WTC11 (cell line): ENCODE data around the gene TMEM79. TPM values are rescaled to one million over a fixed set of nuclear protein-coding genes. Genes with fewer than 3 reads are reported as not detected.

ENCODE experiments used
- ATF2 ChIP-seq: sonication (generic); formaldehyde crosslinking; IDR thresholded peaks from 2 replicates; pipeline ENCODE4 v1.8.1; 2022; ENCODE audit warnings: low read depth, missing genetic modification reagents, borderline replicate concordance
- FOXJ3 ChIP-seq: sonication (generic); formaldehyde crosslinking; IDR thresholded peaks from 2 replicates; pipeline ENCODE4 v1.9.0; 2021; ENCODE audit warnings: missing genetic modification reagents, mild to moderate bottlenecking, borderline replicate concordance
- FOXP1 ChIP-seq: sonication (generic); formaldehyde crosslinking; IDR thresholded peaks from 2 replicates; pipeline ENCODE4 v1.8.0; 2022; ENCODE audit warnings: missing genetic modification reagents, mild to moderate bottlenecking, moderate library complexity, borderline replicate concordance
- GABPB1 ChIP-seq: sonication (generic); formaldehyde crosslinking; IDR thresholded peaks from 2 replicates; pipeline ENCODE4 v1.8.1; 2023; ENCODE audit warnings: mild to moderate bottlenecking, missing genetic modification reagents
- HMGA2 ChIP-seq: fragments of 250-450 bp; sonication (Bioruptor Pico); IDR thresholded peaks from 2 replicates; pipeline ENCODE4 v1.4.0; 2021; ENCODE audit warnings: mild to moderate bottlenecking, moderate library complexity
- MXD4 ChIP-seq: fragments of 250-450 bp; sonication (Bioruptor Pico); IDR thresholded peaks from 2 replicates; pipeline ENCODE4 v1.8.0; 2021; ENCODE audit warnings: mild to moderate bottlenecking, moderate library complexity, borderline replicate concordance
- MYBL2 ChIP-seq: sonication (generic); formaldehyde crosslinking; IDR thresholded peaks from 2 replicates; pipeline ENCODE4 v1.8.1; 2023; ENCODE audit warnings: mild to moderate bottlenecking, moderate library complexity, missing genetic modification reagents
- NFYB ChIP-seq: sonication (generic); formaldehyde crosslinking; conservative IDR thresholded peaks from 2 replicates; pipeline ENCODE4 v1.8.0; 2022; ENCODE audit warnings: low read depth, missing genetic modification reagents
- NR2C2 ChIP-seq: sonication (generic); formaldehyde crosslinking; IDR thresholded peaks from 2 replicates; pipeline ENCODE4 v1.8.0; 2022; ENCODE audit warnings: mild to moderate bottlenecking, missing genetic modification reagents
- OVOL2 ChIP-seq: fragments of 250-450 bp; sonication (Bioruptor Pico); IDR thresholded peaks from 2 replicates; pipeline ENCODE4 v1.9.0; 2021; ENCODE audit warnings: mild to moderate bottlenecking, borderline replicate concordance
- PRDM15 ChIP-seq: sonication (generic); formaldehyde crosslinking; IDR thresholded peaks from 2 replicates; pipeline ENCODE4 v1.8.0; 2022; ENCODE audit warnings: missing genetic modification reagents
- RORB ChIP-seq: fragments of 250-450 bp; sonication (Bioruptor Pico); IDR thresholded peaks from 2 replicates; pipeline ENCODE4 v1.9.0; 2021; ENCODE audit warnings: mild to moderate bottlenecking
- SMAD3 ChIP-seq: sonication (generic); formaldehyde crosslinking; IDR thresholded peaks from 2 replicates; pipeline ENCODE4 v1.8.0; 2022; ENCODE audit warnings: missing genetic modification reagents, mild to moderate bottlenecking, borderline replicate concordance
- SOX15 ChIP-seq: fragments of 250-450 bp; sonication (Bioruptor Pico); IDR thresholded peaks from 2 replicates; pipeline ENCODE4 v1.9.0; 2021; ENCODE audit warnings: mild to moderate bottlenecking
- TEAD1 ChIP-seq: sonication (generic); formaldehyde crosslinking; IDR thresholded peaks from 2 replicates; pipeline ENCODE4 v1.8.0; 2022; ENCODE audit warnings: mild to moderate bottlenecking, missing genetic modification reagents
- ZBTB21 ChIP-seq: sonication (generic); formaldehyde crosslinking; IDR thresholded peaks from 2 replicates; pipeline ENCODE4 v1.8.1; 2023; ENCODE audit warnings: mild to moderate bottlenecking, missing genetic modification reagents, borderline replicate concordance
- ZNF121 ChIP-seq: sonication (generic); formaldehyde crosslinking; IDR thresholded peaks from 2 replicates; pipeline ENCODE4 v1.8.0; 2023; ENCODE audit warnings: missing genetic modification reagents
- ZNF317 ChIP-seq: sonication (generic); formaldehyde crosslinking; IDR thresholded peaks from 2 replicates; pipeline ENCODE4 v1.8.1; 2023; ENCODE audit warnings: low read depth, mild to moderate bottlenecking, moderate library complexity, missing genetic modification reagents, borderline replicate concordance
- ZNF671 ChIP-seq: fragments of 250-450 bp; sonication (Bioruptor Pico); IDR thresholded peaks from 2 replicates; pipeline ENCODE4 v1.8.0; 2021; ENCODE audit warnings: mild to moderate bottlenecking
- total RNA-seq: library from RNA; stranded (reverse); gene quantifications from 3 replicates; pipeline ENCODE4 v1.2.3, GENCODE V29; 2021
- TF ChIP-seq, protein P1 (sequence below): sonication (generic); formaldehyde crosslinking; IDR thresholded peaks from 2 replicates; pipeline ENCODE4 v1.8.0; 2023; ENCODE audit warnings: mild to moderate bottlenecking, missing genetic modification reagents
- TF ChIP-seq, protein P2 (sequence below): fragments of 250-450 bp; sonication (Bioruptor Pico); IDR thresholded peaks from 2 replicates; pipeline ENCODE4 v1.8.0; 2021; ENCODE audit warnings: mild to moderate bottlenecking
- TF ChIP-seq, protein P3 (sequence below): sonication (generic); formaldehyde crosslinking; IDR thresholded peaks from 2 replicates; pipeline ENCODE4 v1.8.1; 2023; ENCODE audit warnings: mild to moderate bottlenecking, missing genetic modification reagents, moderate library complexity
- TF ChIP-seq, protein P4 (sequence below): sonication (generic); formaldehyde crosslinking; IDR thresholded peaks from 2 replicates; pipeline ENCODE4 v1.8.1; 2022; ENCODE audit warnings: mild to moderate bottlenecking, missing genetic modification reagents, moderate library complexity, borderline replicate concordance
- TF ChIP-seq, protein P5 (sequence below): fragments of 200-600 bp; IDR thresholded peaks from 2 replicates; pipeline ENCODE4 v1.8.0; 2022; ENCODE audit warnings: antibody characterized with exemption

The TMEM79 gene
- total RNA-seq, 1 experiment from 2014 or later = 2.2 TPM

DNA sequence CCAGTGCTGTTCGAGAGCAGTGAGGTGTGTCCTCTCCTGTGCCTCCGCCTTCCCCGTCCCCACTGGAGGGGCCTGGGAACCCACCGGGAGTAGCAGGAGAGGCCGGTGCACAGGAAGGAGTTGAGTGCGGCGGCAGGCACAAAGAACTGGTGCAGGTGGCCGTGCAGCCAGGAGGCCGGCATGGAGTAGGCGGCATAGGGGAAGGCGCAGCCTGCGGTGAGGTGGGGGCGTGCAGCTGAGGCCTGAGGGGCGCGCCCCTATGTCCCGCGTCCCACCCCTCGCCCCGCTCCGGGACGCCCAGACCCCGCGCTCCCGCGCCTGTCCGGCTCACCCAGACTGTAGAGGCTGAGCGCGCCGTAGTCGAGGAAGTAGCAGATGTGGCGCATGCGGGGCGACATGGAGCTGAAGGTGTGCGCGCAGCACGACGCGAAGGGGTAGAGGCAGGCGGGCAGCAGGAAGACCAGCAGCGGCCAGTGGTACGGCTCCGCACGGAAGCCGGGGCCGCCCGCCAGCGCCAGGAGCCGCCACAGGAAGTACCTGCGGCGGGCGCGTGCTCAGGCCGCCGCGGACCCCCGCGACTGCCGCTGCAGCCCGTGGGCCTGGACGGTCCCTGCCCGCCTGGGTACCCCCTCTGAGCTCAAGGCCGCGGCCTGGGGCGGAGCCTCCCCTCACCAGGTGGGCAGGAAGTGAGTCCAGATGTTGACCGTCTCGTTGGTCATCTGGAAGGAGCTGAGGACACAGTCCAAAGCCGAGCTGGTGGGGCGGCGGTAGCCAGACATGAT is 38.5 kb upstream of the TMEM79 start (continued):
- TF ChIP-seq PRDM15 (CRISPR knock-in tag) (peak; percentile 56), MYBL2 (CRISPR knock-in tag) (peak; percentile 90), NR2C2 (CRISPR knock-in tag) (no peak), FOXP1 (no peak), ZBTB21 (CRISPR knock-in tag) (peak; percentile 41; the same call in 1 of the 2 replicates), ATF2 (CRISPR knock-in tag) (no peak), ZNF317 (CRISPR knock-in tag) (no peak), SMAD3 (no peak), ZNF121 (CRISPR knock-in tag) (no peak), RORB (CRISPR knock-in tag) (no peak), HMGA2 (CRISPR knock-in tag) (no peak), GABPB1 (no peak), MXD4 (CRISPR knock-in tag) (no peak), ZNF671 (CRISPR knock-in tag) (no peak; the same call in 1 of the 2 replicates), NFYB (CRISPR knock-in tag) (0 out of 2 replicates have a peak, but pooled peaks have one; percentile 8), SOX15 (CRISPR knock-in tag) (no peak), FOXJ3 (no peak), OVOL2 (CRISPR knock-in tag) (no peak), TEAD1 (0 out of 2 replicates have a peak, but pooled peaks have one; percentile 77)
- TF ChIP-seq, protein P1, sequence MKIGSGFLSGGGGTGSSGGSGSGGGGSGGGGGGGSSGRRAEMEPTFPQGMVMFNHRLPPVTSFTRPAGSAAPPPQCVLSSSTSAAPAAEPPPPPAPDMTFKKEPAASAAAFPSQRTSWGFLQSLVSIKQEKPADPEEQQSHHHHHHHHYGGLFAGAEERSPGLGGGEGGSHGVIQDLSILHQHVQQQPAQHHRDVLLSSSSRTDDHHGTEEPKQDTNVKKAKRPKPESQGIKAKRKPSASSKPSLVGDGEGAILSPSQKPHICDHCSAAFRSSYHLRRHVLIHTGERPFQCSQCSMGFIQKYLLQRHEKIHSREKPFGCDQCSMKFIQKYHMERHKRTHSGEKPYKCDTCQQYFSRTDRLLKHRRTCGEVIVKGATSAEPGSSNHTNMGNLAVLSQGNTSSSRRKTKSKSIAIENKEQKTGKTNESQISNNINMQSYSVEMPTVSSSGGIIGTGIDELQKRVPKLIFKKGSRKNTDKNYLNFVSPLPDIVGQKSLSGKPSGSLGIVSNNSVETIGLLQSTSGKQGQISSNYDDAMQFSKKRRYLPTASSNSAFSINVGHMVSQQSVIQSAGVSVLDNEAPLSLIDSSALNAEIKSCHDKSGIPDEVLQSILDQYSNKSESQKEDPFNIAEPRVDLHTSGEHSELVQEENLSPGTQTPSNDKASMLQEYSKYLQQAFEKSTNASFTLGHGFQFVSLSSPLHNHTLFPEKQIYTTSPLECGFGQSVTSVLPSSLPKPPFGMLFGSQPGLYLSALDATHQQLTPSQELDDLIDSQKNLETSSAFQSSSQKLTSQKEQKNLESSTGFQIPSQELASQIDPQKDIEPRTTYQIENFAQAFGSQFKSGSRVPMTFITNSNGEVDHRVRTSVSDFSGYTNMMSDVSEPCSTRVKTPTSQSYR (CRISPR knock-in tag) = peak; percentile 72
- TF ChIP-seq, protein P2, sequence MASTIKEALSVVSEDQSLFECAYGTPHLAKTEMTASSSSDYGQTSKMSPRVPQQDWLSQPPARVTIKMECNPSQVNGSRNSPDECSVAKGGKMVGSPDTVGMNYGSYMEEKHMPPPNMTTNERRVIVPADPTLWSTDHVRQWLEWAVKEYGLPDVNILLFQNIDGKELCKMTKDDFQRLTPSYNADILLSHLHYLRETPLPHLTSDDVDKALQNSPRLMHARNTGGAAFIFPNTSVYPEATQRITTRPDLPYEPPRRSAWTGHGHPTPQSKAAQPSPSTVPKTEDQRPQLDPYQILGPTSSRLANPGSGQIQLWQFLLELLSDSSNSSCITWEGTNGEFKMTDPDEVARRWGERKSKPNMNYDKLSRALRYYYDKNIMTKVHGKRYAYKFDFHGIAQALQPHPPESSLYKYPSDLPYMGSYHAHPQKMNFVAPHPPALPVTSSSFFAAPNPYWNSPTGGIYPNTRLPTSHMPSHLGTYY (CRISPR knock-in tag) = no peak; the same call in 1 of the 2 replicates
- TF ChIP-seq, protein P3, sequence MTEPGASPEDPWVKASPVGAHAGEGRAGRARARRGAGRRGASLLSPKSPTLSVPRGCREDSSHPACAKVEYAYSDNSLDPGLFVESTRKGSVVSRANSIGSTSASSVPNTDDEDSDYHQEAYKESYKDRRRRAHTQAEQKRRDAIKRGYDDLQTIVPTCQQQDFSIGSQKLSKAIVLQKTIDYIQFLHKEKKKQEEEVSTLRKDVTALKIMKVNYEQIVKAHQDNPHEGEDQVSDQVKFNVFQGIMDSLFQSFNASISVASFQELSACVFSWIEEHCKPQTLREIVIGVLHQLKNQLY (CRISPR knock-in tag) = no peak; the same call in 1 of the 2 replicates
- TF ChIP-seq, protein P4, sequence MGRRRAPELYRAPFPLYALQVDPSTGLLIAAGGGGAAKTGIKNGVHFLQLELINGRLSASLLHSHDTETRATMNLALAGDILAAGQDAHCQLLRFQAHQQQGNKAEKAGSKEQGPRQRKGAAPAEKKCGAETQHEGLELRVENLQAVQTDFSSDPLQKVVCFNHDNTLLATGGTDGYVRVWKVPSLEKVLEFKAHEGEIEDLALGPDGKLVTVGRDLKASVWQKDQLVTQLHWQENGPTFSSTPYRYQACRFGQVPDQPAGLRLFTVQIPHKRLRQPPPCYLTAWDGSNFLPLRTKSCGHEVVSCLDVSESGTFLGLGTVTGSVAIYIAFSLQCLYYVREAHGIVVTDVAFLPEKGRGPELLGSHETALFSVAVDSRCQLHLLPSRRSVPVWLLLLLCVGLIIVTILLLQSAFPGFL = no peak
- TF ChIP-seq, protein P5, sequence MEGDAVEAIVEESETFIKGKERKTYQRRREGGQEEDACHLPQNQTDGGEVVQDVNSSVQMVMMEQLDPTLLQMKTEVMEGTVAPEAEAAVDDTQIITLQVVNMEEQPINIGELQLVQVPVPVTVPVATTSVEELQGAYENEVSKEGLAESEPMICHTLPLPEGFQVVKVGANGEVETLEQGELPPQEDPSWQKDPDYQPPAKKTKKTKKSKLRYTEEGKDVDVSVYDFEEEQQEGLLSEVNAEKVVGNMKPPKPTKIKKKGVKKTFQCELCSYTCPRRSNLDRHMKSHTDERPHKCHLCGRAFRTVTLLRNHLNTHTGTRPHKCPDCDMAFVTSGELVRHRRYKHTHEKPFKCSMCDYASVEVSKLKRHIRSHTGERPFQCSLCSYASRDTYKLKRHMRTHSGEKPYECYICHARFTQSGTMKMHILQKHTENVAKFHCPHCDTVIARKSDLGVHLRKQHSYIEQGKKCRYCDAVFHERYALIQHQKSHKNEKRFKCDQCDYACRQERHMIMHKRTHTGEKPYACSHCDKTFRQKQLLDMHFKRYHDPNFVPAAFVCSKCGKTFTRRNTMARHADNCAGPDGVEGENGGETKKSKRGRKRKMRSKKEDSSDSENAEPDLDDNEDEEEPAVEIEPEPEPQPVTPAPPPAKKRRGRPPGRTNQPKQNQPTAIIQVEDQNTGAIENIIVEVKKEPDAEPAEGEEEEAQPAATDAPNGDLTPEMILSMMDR = no peak
